Osteocyte (in vitro differentiated cells): Measurements from ENCODE around the gene ALG9. TPM values are rescaled to one million over a fixed set of nuclear protein-coding genes. Genes with fewer than 3 reads are reported as not detected.
"Not testable (repeated sequence)": the region's sequence is repeated elsewhere in the genome, so short reads cannot be mapped to it uniquely, and the experiment has no call there.

Experiments
- DNase-seq: peaks from one replicate; pipeline ENCODE4 v3.0.0; 2021; ENCODE audit warnings: mixed read lengths; ENCODE audit not compliant: unreplicated experiment; ENCODE audit errors: extremely low spot score
- H3K27ac Mint-ChIP-seq: one replicate; pipeline ENCODE4 v1.8.0; 2021; ENCODE audit warnings: mild to moderate bottlenecking, mixed read lengths; ENCODE audit not compliant: unreplicated experiment
- H3K27me3 Mint-ChIP-seq: one replicate; pipeline ENCODE4 v1.8.0; 2021; ENCODE audit warnings: mixed read lengths; ENCODE audit not compliant: unreplicated experiment
- H3K36me3 Mint-ChIP-seq: one replicate; pipeline ENCODE4 v1.8.0; 2021; ENCODE audit warnings: mixed read lengths; ENCODE audit not compliant: unreplicated experiment
- H3K4me1 Mint-ChIP-seq: one replicate; pipeline ENCODE4 v1.8.0; 2021; ENCODE audit warnings: mixed read lengths; ENCODE audit not compliant: unreplicated experiment
- H3K4me3 Mint-ChIP-seq: one replicate; pipeline ENCODE4 v1.8.0; 2021; ENCODE audit warnings: mild to moderate bottlenecking, moderate library complexity, mixed read lengths; ENCODE audit not compliant: unreplicated experiment
- H3K9me3 Mint-ChIP-seq: one replicate; pipeline ENCODE4 v1.8.0; 2021; ENCODE audit warnings: mixed read lengths; ENCODE audit not compliant: unreplicated experiment
- total RNA-seq: library from RNA; stranded (reverse); gene quantifications from 2 replicates; pipeline ENCODE4 v1.2.1, GENCODE V29; 2021
- TF ChIP-seq, protein P1 (sequence below): fragments of 200-600 bp; sonication (generic); IDR thresholded peaks from 2 replicates; pipeline ENCODE4 v1.5.0; 2021; ENCODE audit warnings: antibody characterized with exemption, mild to moderate bottlenecking, moderate library complexity

Gene ALG9
- total RNA-seq, 1 donor from 2014 or later = 41.7 TPM

DNA sequence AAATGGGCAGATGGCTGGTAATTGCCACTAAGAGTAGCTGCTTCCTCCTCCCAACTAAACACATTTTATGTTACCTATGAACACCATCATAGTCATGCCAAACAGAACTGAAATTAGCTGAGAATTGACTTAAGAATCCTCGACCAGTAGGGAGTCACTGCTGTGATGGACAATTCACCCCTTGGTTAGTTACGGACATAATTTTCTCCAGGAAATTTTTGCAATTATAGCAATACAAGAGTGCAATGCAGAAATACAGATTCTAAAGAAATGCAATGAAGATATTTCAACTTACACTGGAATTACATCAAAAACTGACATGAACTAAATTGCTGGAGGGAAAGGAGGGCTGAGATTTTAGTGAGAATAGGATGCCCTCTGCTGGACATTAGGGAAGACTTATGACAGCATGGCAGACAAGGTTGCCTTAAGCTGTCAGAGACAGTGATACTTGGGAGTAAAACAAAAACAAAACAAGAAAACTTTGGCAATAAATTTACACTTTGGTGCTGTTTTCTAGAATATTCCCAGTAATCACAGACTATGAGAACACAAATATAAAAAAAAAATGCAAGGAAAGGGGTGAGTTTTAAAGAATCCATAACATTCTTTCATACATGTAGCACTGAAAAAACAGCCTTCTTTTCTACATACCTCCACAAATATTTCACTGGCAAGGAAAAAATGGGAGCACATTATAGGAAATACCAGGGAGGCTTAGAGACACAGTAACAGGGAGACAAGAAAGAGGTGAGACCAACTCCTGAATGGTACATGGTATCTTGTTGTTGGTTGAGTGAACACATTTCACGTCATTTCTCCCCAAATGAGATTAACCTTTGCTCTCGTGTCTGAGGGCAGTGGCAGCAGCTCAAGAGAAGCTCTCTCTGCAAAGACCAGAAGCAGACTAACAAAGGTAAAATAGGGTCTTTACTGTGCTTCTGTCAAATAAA, 94.0 kb downstream of the ALG9 start:
- TF ChIP-seq, protein P1, sequence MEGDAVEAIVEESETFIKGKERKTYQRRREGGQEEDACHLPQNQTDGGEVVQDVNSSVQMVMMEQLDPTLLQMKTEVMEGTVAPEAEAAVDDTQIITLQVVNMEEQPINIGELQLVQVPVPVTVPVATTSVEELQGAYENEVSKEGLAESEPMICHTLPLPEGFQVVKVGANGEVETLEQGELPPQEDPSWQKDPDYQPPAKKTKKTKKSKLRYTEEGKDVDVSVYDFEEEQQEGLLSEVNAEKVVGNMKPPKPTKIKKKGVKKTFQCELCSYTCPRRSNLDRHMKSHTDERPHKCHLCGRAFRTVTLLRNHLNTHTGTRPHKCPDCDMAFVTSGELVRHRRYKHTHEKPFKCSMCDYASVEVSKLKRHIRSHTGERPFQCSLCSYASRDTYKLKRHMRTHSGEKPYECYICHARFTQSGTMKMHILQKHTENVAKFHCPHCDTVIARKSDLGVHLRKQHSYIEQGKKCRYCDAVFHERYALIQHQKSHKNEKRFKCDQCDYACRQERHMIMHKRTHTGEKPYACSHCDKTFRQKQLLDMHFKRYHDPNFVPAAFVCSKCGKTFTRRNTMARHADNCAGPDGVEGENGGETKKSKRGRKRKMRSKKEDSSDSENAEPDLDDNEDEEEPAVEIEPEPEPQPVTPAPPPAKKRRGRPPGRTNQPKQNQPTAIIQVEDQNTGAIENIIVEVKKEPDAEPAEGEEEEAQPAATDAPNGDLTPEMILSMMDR = peak; percentile 82
- Mint-ChIP-seq H3K4me1 (peaks cover 21% of the 10 kb centered on the region), H3K27me3 (no peaks in the 10 kb centered on the region), H3K4me3 (no peak overlapping the region), H3K36me3 (no peaks in the 10 kb centered on the region), H3K9me3 (no peaks in the 10 kb centered on the region), H3K27ac (peak overlapping the region; percentile 66)
- no peak for DNase-seq

DNA sequence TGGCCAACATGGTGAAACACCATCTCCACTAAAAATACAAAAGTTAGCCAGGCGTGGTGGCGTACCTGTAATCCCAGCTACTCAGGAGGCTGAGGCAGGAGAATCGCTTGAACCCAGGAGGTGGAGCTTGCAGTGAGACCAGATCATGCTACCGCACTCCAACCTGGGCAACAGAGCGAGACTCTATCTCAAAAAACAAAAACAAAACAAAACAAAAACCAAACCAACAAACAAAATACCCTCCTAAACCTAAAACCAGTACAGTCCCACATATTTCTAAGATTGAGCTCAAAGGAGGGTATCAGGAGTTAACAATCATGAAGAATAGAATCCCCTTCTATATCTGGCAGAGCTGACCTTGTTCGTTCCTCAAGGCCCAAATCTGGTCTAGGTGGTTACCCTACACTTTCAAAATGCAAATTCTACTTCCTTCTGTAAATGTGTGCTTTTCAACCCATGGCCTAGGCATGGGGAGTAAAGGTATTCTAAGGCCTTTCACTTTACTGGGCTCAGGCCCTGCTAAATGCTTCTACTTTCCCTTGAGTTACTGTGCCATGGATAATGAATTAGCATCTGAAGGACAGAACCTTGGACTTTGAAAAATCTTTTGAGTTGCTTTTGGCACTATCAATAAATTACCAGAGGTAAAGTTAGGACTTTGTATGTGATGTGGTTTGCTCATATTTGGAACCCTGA, 94.8 kb downstream of the ALG9 start:
- Mint-ChIP-seq H3K36me3 (no peaks in the 10 kb centered on the region), H3K4me3 (no peak overlapping the region), H3K4me1 (peaks cover 21% of the 10 kb centered on the region), H3K9me3 (no peaks in the 10 kb centered on the region), H3K27ac (no peak overlapping the region), H3K27me3 (no peaks in the 10 kb centered on the region)
- DNase-seq = no peak
- TF ChIP-seq, protein P1 = no peak

DNA sequence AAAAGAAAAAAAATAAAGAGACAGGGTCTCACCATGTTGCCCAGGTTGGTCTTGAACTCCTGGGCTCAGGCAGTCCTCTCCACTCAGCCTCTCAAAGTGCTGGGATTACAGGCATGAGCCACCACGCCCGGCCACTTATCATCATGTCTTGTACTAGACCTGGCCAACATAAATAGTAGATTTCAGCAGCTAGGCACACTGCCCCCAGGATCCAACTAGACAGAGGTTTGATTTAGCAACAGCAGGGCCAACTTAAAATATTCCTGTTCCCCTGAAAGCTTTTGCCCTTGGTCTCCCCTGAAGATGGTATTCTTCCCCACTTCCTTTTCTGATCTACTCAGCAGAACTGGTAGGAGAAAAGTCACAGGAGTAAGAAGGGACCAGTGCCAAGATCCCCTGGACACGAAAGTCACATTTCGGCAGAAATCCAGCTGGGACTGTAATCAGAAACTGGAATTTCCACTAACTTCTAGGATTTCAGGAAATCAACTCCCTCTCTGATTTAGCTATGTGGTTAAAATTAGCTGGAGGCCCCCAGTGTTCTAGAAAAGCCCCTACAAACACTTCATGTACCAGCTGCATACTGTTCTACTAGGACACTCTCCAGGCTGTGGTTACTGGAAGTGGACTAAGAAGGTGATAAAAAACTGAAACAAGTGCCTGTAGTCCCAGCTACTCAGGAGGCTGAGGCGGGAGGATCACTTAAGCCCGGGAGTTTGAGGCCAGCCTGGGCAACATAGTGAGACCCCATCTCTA, 96.2 kb downstream of the ALG9 start:
- no peak for DNase-seq
- Mint-ChIP-seq H3K36me3 (no peaks in the 10 kb centered on the region), H3K9me3 (no peaks in the 10 kb centered on the region), H3K4me1 (peaks cover 21% of the 10 kb centered on the region), H3K4me3 (no peak overlapping the region), H3K27ac (peak overlapping the region; percentile 80), H3K27me3 (no peaks in the 10 kb centered on the region)
- TF ChIP-seq, protein P1 = no peak

DNA sequence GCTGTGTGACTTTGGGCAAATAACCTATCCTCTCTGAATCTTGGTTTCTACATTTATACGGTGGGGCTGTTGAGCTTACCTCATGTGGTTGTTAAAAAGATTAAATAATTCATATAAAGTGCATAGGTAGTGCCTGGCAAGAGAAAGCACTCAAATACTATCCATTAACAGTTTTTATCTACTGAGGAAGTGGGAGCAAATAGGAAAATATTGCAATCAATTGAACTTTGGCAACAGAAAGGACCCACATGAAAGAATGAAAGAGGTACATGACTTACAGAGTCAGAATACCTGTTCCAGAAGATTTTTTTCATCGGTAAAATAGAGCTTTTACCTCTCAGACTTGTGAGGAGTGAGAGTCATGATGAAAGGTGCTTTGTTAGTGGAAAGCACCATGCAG, 98.8 kb downstream of the ALG9 start:
- no peak overlapping the region for H3K27ac Mint-ChIP-seq
- H3K9me3 Mint-ChIP-seq = no peaks in the 10 kb centered on the region
- H3K4me3 Mint-ChIP-seq = no peak overlapping the region
- H3K4me1 Mint-ChIP-seq = peaks cover 20% of the 10 kb centered on the region
- TF ChIP-seq, protein P1 = no peak
- no peak for DNase-seq
- no peaks in the 10 kb centered on the region for H3K27me3 Mint-ChIP-seq
- H3K36me3 Mint-ChIP-seq = no peaks in the 10 kb centered on the region

DNA sequence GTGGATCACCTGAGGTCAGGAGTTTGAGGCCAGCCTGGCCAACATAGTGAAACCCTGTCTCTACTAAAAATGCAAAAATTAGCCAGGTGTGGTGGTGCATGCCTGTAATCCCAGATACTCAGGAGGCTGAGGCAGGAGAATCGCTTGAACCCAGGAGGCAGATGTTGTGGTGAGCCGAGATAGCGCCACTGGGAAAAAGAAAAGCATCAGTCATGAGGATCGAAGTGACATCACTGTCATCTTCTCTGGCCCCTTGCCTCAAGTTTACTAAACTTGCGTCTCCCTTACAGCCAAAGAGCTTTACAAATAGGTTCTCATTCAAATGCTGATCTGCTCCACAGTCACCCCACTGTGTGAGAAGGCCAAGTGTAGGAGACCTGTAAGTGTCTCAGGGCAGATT, 100.2 kb downstream of the ALG9 start:
- H3K4me3 Mint-ChIP-seq, DNase-seq, H3K27ac Mint-ChIP-seq, H3K9me3 Mint-ChIP-seq, H3K36me3 Mint-ChIP-seq, H3K27me3 Mint-ChIP-seq: not testable (repeated sequence)
- H3K4me1 Mint-ChIP-seq = peaks cover 23% of the 10 kb centered on the region
